ENCODE measurements around the gene RPL26. TPM values are rescaled to one million over a fixed set of nuclear protein-coding genes. Genes with fewer than 3 reads are reported as not detected.

The RPL26 gene
- total RNA-seq, 1 donor from 2014 or later = 1,901 TPM

GRCh38 chr17:8360260-8360659, 22.7 kb downstream of the RPL26 start:
- peaks cover 1% of the 10 kb centered on the region for H3K27me3 Mint-ChIP-seq (ENCODE audit: unreplicated experiment)
- no peak for DNase-seq (ENCODE audit: low spot score)
- peak overlapping the region; percentile 70 for H3K4me3 Mint-ChIP-seq (ENCODE audit: unreplicated experiment)
- no peaks in the 10 kb centered on the region for H3K36me3 Mint-ChIP-seq (ENCODE audit: low read depth, unreplicated experiment)
- H3K27ac Mint-ChIP-seq (ENCODE audit: unreplicated experiment) = peak overlapping the region; percentile 100
- H3K4me1 Mint-ChIP-seq (ENCODE audit: unreplicated experiment) = peaks cover 48% of the 10 kb centered on the region
- H3K9me3 Mint-ChIP-seq (ENCODE audit: unreplicated experiment) = no peaks in the 10 kb centered on the region
- TF ChIP-seq CTCF (IDR thresholded peaks at IDR 0.05; ENCODE audit: unreplicated experiment) = no peak

GRCh38 chr17:8359769-8360168, 23.2 kb downstream of the RPL26 start:
- Mint-ChIP-seq H3K9me3 (ENCODE audit: unreplicated experiment) (no peaks in the 10 kb centered on the region), H3K27me3 (ENCODE audit: unreplicated experiment) (peaks cover 1% of the 10 kb centered on the region), H3K36me3 (ENCODE audit: low read depth, unreplicated experiment) (no peaks in the 10 kb centered on the region), H3K4me3 (ENCODE audit: unreplicated experiment) (peak overlapping the region; percentile 81), H3K4me1 (ENCODE audit: unreplicated experiment) (peaks cover 48% of the 10 kb centered on the region), H3K27ac (ENCODE audit: unreplicated experiment) (peak overlapping the region; percentile 100)
- no peak for TF ChIP-seq CTCF (IDR thresholded peaks at IDR 0.05; ENCODE audit: unreplicated experiment)
- DNase-seq (ENCODE audit: low spot score) = peak; percentile 31

- TF ChIP-seq CTCF (IDR thresholded peaks at IDR 0.05; ENCODE audit: unreplicated experiment) = no peak
- Mint-ChIP-seq H3K27ac (ENCODE audit: unreplicated experiment) (peak overlapping the region; percentile 100), H3K4me1 (ENCODE audit: unreplicated experiment) (peaks cover 47% of the 10 kb centered on the region), H3K4me3 (ENCODE audit: unreplicated experiment) (no peak overlapping the region), H3K27me3 (ENCODE audit: unreplicated experiment) (peaks cover 1% of the 10 kb centered on the region), H3K36me3 (ENCODE audit: low read depth, unreplicated experiment) (no peaks in the 10 kb centered on the region), H3K9me3 (ENCODE audit: unreplicated experiment) (no peaks in the 10 kb centered on the region)
- DNase-seq (ENCODE audit: low spot score) = no peak
Measured at GRCh38 chr17:8357910-8358309, 25.1 kb downstream of the RPL26 start.

- Mint-ChIP-seq H3K27ac (ENCODE audit: unreplicated experiment) (no peak overlapping the region), H3K36me3 (ENCODE audit: low read depth, unreplicated experiment) (no peaks in the 10 kb centered on the region), H3K27me3 (ENCODE audit: unreplicated experiment) (no peaks in the 10 kb centered on the region), H3K4me1 (ENCODE audit: unreplicated experiment) (peaks cover 12% of the 10 kb centered on the region), H3K9me3 (ENCODE audit: unreplicated experiment) (no peaks in the 10 kb centered on the region), H3K4me3 (ENCODE audit: unreplicated experiment) (no peak overlapping the region)
- DNase-seq (ENCODE audit: low spot score) = no peak
- no peak for TF ChIP-seq CTCF (IDR thresholded peaks at IDR 0.05; ENCODE audit: unreplicated experiment)
Measured at GRCh38 chr17:8354236-8354635, 28.8 kb downstream of the RPL26 start.

- Mint-ChIP-seq H3K27me3 (ENCODE audit: unreplicated experiment) (no peaks in the 10 kb centered on the region), H3K4me3 (ENCODE audit: unreplicated experiment) (no peak overlapping the region), H3K4me1 (ENCODE audit: unreplicated experiment) (peaks cover 7% of the 10 kb centered on the region), H3K36me3 (ENCODE audit: low read depth, unreplicated experiment) (no peaks in the 10 kb centered on the region), H3K9me3 (ENCODE audit: unreplicated experiment) (no peaks in the 10 kb centered on the region), H3K27ac (ENCODE audit: unreplicated experiment) (no peak overlapping the region)
- no peak for TF ChIP-seq CTCF (IDR thresholded peaks at IDR 0.05; ENCODE audit: unreplicated experiment)
- no peak for DNase-seq (ENCODE audit: low spot score)
Measured at GRCh38 chr17:8353736-8354135, 29.3 kb downstream of the RPL26 start.

Data from endothelial cell (in vitro differentiated cells).